Stimulated activated CD8-positive, alpha-beta memory T cell treated with anti-CD3 and anti-CD28 coated beads, Interleukin-2, amount 100 ng/mL, for 48 hours (primary cell): ENCODE measurements around the gene PA2G4.
A peak's percentile ranks its signal among the peaks of the same experiment; 100 is the strongest.
"Not testable (repeated sequence)": the region's sequence is repeated elsewhere in the genome, so short reads cannot be mapped to it uniquely, and the experiment has no call there.

Experiments used
- DNase-seq, 2 donors: peaks; one replicate each; pipeline ENCODE4 v3.0.0-alpha.2; 2020; ENCODE audit warnings: low read depth in 2 of 2

Gene PA2G4

GRCh38 chr12:56099787-56100186 is 4.6 kb upstream of the PA2G4 start:
- DNase-seq, result no peak

GRCh38 chr12:56101045-56101444 is 3.3 kb upstream of the PA2G4 start:
- DNase-seq, result no peak

DNA sequence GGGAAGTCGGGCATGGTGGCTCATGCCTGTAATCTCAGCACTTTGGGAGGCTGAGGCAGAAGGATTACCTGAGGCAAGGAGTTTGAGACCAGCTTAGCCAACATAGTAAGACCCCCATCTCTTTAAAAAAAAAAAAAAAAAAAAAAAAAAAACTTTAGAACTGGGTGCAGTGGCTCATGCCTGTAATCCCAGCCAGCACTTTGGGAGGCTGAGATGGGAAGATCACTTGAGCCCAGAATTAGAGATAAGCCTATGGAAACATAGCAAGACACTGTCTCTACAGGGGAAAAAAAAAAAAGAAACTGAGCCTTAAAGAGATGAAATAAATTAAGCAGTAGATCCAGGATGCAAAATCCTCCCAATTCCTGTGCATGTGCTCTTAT is 1.7 kb upstream of the PA2G4 start:
- DNase-seq, result no peak

DNA sequence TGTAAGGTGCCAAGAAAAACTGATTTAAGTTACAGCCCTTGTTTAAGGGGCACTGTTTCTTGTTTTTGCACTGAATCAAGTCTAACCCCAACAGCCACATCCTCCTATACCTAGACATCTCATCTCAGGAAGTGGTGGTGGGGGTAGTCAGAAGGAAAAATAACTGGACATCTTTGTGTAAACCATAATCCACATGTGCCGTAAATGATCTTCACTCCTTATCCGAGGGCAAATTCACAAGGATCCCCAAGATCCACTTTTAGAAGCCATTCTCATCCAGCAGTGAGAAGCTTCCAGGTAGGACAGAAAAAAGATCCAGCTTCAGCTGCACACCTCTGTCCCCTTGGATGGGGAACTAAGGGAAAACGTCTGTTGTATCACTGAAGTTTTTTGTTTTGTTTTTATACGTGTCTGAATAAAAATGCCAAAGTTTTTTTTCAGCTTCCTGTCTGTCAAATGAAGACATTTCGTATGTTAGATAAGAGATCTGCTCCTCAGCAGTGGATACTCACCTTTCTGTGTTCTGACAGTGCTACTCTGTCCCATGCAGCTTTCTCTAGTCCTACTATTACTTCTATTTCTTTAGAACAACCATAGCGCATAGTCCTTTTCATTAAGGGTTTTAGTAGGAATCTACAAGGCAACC is 1.2 kb upstream of the PA2G4 start:
- no peak for DNase-seq

- DNase-seq, result no peak
Measured at GRCh38 chr12:56103823-56104108, 593 bp upstream of the PA2G4 start.

GRCh38 chr12:56104815-56105608 is 653 bp downstream of the PA2G4 start:
- peak in 1 of 2 donors; percentile 22 for DNase-seq

- DNase-seq, result no peak
Measured at GRCh38 chr12:56105609-56105902, 1.2 kb downstream of the PA2G4 start.

GRCh38 chr12:56107242-56107641 is 2.9 kb downstream of the PA2G4 start:
- DNase-seq, result no peak

GRCh38 chr12:56110571-56110970 is 6.2 kb downstream of the PA2G4 start:
- DNase-seq, result no peak

DNA sequence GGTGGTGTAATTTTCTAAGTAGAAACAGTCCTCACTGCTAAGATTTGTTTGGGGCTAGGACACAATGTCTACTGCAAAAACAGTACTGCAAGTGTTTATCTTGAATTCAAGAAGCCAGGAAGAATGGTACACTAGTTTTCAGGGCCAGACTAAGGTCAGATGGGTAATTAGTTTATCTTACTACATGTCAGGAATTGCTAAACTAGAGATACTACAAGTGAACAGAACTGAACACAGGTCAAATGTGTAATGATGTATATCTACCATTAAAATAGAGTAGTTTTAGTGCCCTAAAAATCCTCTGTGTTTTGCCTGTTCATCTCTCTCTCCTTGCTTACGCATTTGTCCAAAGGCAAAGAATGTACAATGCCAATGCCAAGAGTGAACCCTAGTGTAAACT is 9.7 kb downstream of the PA2G4 start:
- no peak for DNase-seq

- DNase-seq, result no peak
Measured at GRCh38 chr12:56115329-56115728, 11.0 kb downstream of the PA2G4 start.

- DNase-seq, result peak; percentile 82 to 90
Measured at GRCh38 chr12:56116267-56117081, 12.1 kb downstream of the PA2G4 start, which contains the start of gene RPL41. Gene RPL41 (plus strand): TSS chr12:56116633.

DNA sequence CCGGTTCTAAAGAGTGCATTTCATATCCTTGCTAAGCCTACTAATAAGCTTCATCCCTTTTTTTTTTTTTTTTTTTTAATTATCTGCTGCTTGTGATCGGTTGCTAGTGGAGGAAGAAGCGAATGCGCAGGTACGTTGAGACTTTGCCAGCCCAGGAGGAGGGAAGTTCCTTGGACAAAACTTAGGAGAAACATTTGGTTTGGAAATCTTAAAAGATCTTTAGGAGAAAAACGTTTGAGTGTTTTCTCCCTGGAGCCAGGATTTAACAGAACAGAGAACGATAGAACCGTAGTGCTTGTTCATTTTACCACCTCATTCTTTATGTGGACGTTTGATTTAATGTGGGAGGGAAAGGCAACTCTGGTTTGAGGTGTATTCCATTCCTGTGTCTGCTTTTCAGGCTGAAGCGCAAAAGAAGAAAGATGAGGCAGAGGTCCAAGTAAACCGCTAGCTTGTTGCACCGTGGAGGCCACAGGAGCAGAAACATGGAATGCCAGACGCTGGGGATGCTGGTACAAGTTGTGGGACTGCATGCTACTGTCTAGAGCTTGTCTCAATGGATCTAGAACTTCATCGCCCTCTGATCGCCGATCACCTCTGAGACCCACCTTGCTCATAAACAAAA is 12.8 kb downstream of the PA2G4 start:
- not testable (repeated sequence) for DNase-seq

DNA sequence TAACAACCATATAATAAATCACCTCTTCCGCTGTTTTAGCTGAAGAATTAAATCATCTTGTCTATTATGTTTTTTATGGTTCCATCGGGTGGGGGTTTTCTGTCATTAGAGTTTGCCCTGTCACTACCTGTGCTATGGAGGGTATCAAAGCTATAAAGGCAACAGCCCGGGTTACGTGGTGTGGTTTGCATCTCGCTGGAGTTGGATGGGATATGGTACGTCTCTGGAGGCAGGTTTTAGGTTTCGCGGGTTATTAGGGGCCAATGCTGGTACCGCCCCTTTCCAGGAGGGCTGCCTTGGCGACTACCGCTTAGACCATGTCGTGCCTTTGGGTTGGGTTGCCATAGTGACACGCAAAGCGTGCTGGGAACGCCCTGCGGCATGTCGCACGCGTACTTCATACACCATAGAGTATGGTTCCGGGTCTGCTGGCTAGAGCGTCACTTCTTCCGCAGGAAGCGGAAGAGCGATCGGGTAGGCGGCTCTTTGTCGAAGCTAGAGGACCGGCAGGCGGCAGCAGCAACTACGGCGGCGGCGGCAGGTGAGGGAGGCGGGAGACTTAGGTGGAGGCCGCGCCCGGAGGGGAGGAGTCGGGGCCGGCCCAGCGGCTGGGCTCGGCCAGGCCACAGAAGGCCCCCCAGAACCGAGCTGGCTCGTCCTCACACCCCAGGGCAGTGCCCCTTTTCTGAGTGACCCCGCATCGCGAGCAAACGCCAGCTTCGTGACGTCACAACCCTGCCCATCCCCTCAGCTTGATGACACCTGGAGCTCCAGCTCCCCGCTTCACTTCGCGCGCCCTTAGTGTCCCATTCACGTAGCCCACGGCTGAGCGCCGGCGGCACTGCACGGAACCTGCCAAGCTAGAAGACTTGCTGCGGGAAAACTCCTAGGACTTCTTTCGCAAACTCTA is 13.7 kb downstream of the PA2G4 start, which contains the start of gene ZC3H10:
Gene ZC3H10, plus strand, starts transcription at position 489 of the 910 bp plus-strand sequence. CDS start 2,297 bp downstream, outside the sequence.
- peak; percentile 95 to 98 for DNase-seq

DNA sequence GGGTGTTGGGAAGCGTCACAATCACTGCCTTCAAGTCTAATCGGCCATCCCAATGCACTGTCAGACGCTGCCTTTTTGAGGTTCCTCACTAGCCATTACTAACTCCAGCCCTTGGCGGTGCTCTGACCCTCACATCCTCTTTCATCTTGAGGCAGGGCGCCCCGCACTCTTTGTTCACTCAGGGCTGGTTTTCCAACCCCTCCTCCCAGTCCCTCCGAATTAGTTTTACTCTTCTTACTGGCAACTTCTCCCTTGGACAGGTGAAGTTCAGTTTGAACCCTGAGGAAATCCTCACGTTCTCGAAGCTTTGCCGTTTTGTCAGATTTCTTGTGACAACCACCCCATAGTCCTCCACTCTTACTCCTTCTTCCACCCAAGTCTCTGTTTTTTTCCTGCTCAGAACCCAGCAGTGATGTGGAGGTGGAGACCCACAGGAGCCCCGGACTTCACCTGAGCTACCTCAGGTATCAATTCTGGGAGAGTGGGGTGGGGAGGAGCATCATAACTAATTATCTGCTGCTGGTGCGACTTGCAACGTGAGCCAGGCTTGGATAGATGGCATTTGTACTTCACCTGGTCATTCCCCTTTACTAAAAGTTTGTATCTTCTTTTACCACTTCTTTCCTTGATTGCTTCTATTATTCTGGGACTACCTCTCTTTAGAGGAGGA is 14.5 kb downstream of the PA2G4 start:
- DNase-seq, result no peak

- DNase-seq, result peak; percentile 28 to 44
Measured at GRCh38 chr12:56119361-56119796, 15.0 kb downstream of the PA2G4 start.

DNA sequence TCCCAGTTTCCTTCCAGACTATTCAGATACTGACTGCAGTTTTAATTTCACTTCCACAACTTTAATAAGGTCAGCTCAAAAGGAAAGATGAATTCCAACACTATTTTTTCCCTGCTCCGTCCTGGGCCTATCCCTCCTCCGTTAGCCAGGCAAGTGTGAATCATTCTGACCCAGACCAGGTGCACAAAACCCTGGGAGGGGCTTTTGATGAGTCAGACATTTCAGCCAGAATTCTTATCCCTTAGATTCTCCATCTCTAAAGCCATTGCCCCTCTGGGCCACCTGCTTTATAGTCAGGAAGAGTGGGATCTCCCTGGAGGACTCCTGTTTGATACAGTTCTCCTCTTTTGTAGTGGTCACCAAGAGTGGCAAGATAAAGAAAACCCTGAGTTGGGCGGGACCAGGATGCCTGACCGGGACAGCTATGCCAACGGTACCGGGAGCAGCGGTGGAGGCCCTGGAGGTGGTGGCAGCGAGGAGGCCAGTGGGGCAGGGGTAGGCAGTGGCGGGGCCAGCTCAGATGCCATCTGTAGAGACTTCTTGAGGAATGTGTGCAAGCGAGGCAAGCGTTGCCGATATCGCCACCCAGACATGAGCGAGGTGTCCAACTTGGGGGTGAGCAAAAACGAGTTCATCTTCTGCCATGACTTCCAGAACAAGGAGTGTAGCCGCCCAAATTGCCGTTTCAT is 15.9 kb downstream of the PA2G4 start:
- no peak for DNase-seq

DNA sequence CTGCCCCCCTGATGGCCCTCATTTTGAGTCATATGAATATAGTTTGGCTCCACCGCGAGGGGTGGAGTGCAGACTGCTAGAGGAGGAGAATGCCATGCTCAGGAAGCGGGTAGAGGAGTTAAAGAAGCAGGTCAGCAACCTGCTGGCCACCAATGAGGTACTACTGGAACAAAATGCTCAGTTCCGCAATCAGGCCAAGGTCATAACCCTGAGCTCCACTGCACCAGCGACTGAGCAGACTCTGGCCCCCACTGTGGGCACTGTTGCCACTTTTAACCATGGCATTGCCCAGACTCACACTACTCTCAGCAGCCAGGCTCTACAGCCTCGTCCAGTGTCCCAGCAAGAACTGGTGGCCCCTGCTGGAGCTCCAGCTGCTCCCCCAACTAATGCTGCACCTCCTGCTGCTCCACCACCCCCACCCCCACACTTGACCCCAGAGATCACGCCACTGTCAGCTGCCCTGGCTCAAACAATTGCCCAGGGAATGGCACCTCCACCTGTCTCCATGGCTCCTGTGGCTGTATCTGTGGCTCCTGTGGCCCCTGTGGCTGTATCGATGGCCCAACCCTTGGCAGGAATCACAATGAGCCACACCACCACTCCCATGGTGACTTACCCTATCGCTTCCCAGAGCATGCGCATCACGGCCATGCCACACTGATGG is 17.0 kb downstream of the PA2G4 start:
- no peak for DNase-seq

GRCh38 chr12:56122637-56123036 is 18.3 kb downstream of the PA2G4 start:
- no peak for DNase-seq
